ENCODE results near the gene NCR3LG1. TPM values are rescaled to one million over a fixed set of nuclear protein-coding genes. Genes with fewer than 3 reads are reported as not detected.

NCR3LG1 gene
- total RNA-seq, 1 experiment from 2014 or later: 1.4 TPM

GRCh38 chr11:17331669-17332068, 19.9 kb upstream of the NCR3LG1 start:
- Mint-ChIP-seq H3K4me3 (no peak overlapping the region), H3K27ac (no peak overlapping the region), H3K9me3 (no peaks in the 10 kb centered on the region), H3K27me3 (ENCODE audit: low read depth) (no peaks in the 10 kb centered on the region), H3K4me1 (0 out of 4 replicates have a peak, but pooled peaks cover 0 to 3% of the 10 kb centered on the region in 2 experiments), H3K36me3 (ENCODE audit: insufficient read depth in 1 of 3, low read depth in 3 of 3) (no peaks in the 10 kb centered on the region)
- Histone ChIP-seq H4K91ac (ENCODE audit: insufficient read length, low read depth, low read length) (no peak overlapping the region), H3T11ph (ENCODE audit: low read length) (no peak overlapping the region), H4K20me1 (ENCODE audit: control insufficient read depth, insufficient read depth, insufficient read length) (no peaks in the 10 kb centered on the region), H2BK120ac (ENCODE audit: low read depth, low read length, poor library complexity, severe bottlenecking) (no peak overlapping the region), H3K56ac (ENCODE audit: insufficient read length, low read depth, low read length) (no peak overlapping the region), H3K4me2 (ENCODE audit: insufficient read depth, insufficient read length, low read length) (no peak overlapping the region), H2AK5ac (ENCODE audit: insufficient read length, low read length) (no peak overlapping the region), H2BK20ac (ENCODE audit: low read depth, low read length, poor library complexity, severe bottlenecking) (no peak overlapping the region), H3K23me2 (ENCODE audit: insufficient read length, low read depth, low read length, poor library complexity, severe bottlenecking) (no peaks in the 10 kb centered on the region), H3K79me1 (ENCODE audit: insufficient read depth, low read depth, low read length, poor library complexity, severe bottlenecking) (no peaks in the 10 kb centered on the region), H3K4me1 (ENCODE audit: insufficient read depth, low read length) (no peaks in the 10 kb centered on the region), H2BK12ac (ENCODE audit: insufficient read length, low read depth, low read length) (no peak overlapping the region), H2AFZ (ENCODE audit: low read length) (no peak overlapping the region), H3K79me2 (ENCODE audit: insufficient read depth, low read length) (no peaks in the 10 kb centered on the region), H4K5ac (ENCODE audit: insufficient read length, low read depth, low read length) (no peak overlapping the region), H2BK5ac (ENCODE audit: insufficient read length, low read length) (no peak overlapping the region), H3K18ac (ENCODE audit: insufficient read length, low read depth, low read length) (no peak overlapping the region), H2BK15ac (ENCODE audit: low read depth, low read length) (no peak overlapping the region), H3K9ac (ENCODE audit: extremely low read depth, insufficient read length, low read length) (no peak overlapping the region), H3K27ac (ENCODE audit: insufficient read length, low read depth, low read length) (no peak overlapping the region), H3K9me3 (ENCODE audit: control insufficient read depth, low read depth, low read length) (no peaks in the 10 kb centered on the region), H3K14ac (ENCODE audit: insufficient read depth, low read length) (no peak overlapping the region), H3K4ac (ENCODE audit: low read depth, low read length) (no peak overlapping the region), H3K23ac (ENCODE audit: insufficient read length, low read depth, low read length) (no peak overlapping the region), H4K8ac (replicated peaks; ENCODE audit: insufficient read length, low read depth, low read length) (no peak overlapping the region), H3K27me3 (ENCODE audit: insufficient read depth, low read length) (no peaks in the 10 kb centered on the region)
- DNase-seq: no peak
- WGBS (ENCODE audit: extremely low coverage, insufficient read length, low lambda C conversion rate): no CpG with 5 or more reads among the region's 2 CpGs
- no peak for TF ChIP-seq CTCF (conservative IDR thresholded peaks at IDR 0.05)
